Mammary epithelial cell (primary cell): ENCODE data around the gene TEAD3.

Experiments used
- CTCF ChIP-seq, 2 donors: IDR thresholded peaks in 1 of 2; conservative IDR thresholded peaks in 1 of 2; 2 replicates each; pipeline ENCODE4 v1.5.1; 2011 to 2012; ENCODE audit warnings: inconsistent platforms in 2 of 2, low read length in 2 of 2, mild to moderate bottlenecking in 2 of 2, control low read depth in 1 of 2, low read depth in 1 of 2; ENCODE audit not compliant: insufficient read depth in 1 of 2; ENCODE audit errors: extremely low read depth in 1 of 2
- EZH2 ChIP-seq: IDR thresholded peaks from 2 replicates; pipeline ENCODE4 v1.6.1; 2012; ENCODE audit warnings: low read length, inconsistent platforms, borderline replicate concordance

GRCh38 chr6:35427435-35427834, 69.4 kb downstream of the TEAD3 start:
- TF ChIP-seq CTCF (conservative IDR thresholded peaks at IDR 0.05 in 1 of 2, IDR thresholded peaks at IDR 0.05 in 1 of 2; ENCODE audit: extremely low read depth in 1 of 2, insufficient read depth in 1 of 2, low read depth in 1 of 2, low read length in 2 of 2), result no peak
- TF ChIP-seq EZH2, result no peak
